ENCODE results near the gene SCTR.

SCTR gene

GRCh38 chr2:119486886-119487285 is 37.4 kb downstream of the SCTR start:
- DNase-seq, result no peak

GRCh38 chr2:119486196-119486827 is 38.0 kb downstream of the SCTR start:
- no peak for DNase-seq

- no peak for DNase-seq
Observed at GRCh38 chr2:119485336-119486110, 38.8 kb downstream of the SCTR start.

GRCh38 chr2:119484834-119485233 is 39.4 kb downstream of the SCTR start:
- DNase-seq, result no peak

- DNase-seq, result no peak
Observed at GRCh38 chr2:119483896-119484718, 40.2 kb downstream of the SCTR start.

- DNase-seq, result no peak
Observed at GRCh38 chr2:119483395-119483753, 40.9 kb downstream of the SCTR start.

- DNase-seq, result no peak
Observed at GRCh38 chr2:119482481-119483394, 41.5 kb downstream of the SCTR start.

GRCh38 chr2:119481501-119482455 is 42.5 kb downstream of the SCTR start:
- DNase-seq, result no peak

- DNase-seq, result no peak
Observed at GRCh38 chr2:119480718-119481142, 43.6 kb downstream of the SCTR start.

- no peak for DNase-seq
Observed at GRCh38 chr2:119480184-119480583, 44.1 kb downstream of the SCTR start.

GRCh38 chr2:119478978-119479295 is 45.3 kb downstream of the SCTR start:
- DNase-seq, result no peak

GRCh38 chr2:119478188-119478977 is 45.9 kb downstream of the SCTR start:
- no peak for DNase-seq

GRCh38 chr2:119477113-119477505 is 47.2 kb downstream of the SCTR start:
- no peak for DNase-seq

GRCh38 chr2:119476301-119477112 is 47.8 kb downstream of the SCTR start:
- no peak for DNase-seq

GRCh38 chr2:119475857-119476244 is 48.4 kb downstream of the SCTR start:
- DNase-seq, result no peak

- no peak for DNase-seq
Observed at GRCh38 chr2:119475225-119475856, 48.9 kb downstream of the SCTR start.

GRCh38 chr2:119474371-119475224 is 49.7 kb downstream of the SCTR start:
- no peak for DNase-seq

- no peak for DNase-seq
Observed at GRCh38 chr2:119473621-119474370, 50.5 kb downstream of the SCTR start.
